HUES64 (cell line): Measurements from ENCODE around the gene PLA2R1.

Source experiments
- H3K27ac ChIP-seq: 2 replicates; pipeline ENCODE4 v1.7.0; 2013; ENCODE audit warnings: low read depth, low read length, inconsistent platforms
- H3K27me3 ChIP-seq: 2 replicates; pipeline ENCODE4 v1.6.1; 2013; ENCODE audit warnings: mild to moderate bottlenecking, low read length; ENCODE audit not compliant: insufficient read depth
- H3K36me3 ChIP-seq: 2 replicates; pipeline ENCODE4 v1.6.1; 2013; ENCODE audit warnings: mild to moderate bottlenecking, low read length; ENCODE audit not compliant: insufficient read depth
- H3K4me1 ChIP-seq: 2 replicates; pipeline ENCODE4 v1.6.1; 2013; ENCODE audit warnings: mild to moderate bottlenecking, low read length, moderate library complexity; ENCODE audit not compliant: insufficient read depth
- H3K4me3 ChIP-seq: 2 replicates; pipeline ENCODE4 v1.5.1; 2013; ENCODE audit warnings: mild to moderate bottlenecking, low read length, moderate library complexity
- H3K9ac ChIP-seq: 2 replicates; pipeline ENCODE4 v1.6.1; 2013; ENCODE audit warnings: mild to moderate bottlenecking, low read depth, low read length
- H3K9me3 ChIP-seq: 2 replicates; pipeline ENCODE4 v1.6.1; 2013; ENCODE audit warnings: low read depth, low read length; ENCODE audit not compliant: insufficient read depth
- WGBS: fragments of 150-250, 120-280 bp; methylation state at CpG from one replicate; pipeline ENCODE4 v1.1.7; 2013; ENCODE audit warnings: missing lambda C conversion rate; 5-methylcytosine and 5-hydroxymethylcytosine counted together

The PLA2R1 gene

DNA sequence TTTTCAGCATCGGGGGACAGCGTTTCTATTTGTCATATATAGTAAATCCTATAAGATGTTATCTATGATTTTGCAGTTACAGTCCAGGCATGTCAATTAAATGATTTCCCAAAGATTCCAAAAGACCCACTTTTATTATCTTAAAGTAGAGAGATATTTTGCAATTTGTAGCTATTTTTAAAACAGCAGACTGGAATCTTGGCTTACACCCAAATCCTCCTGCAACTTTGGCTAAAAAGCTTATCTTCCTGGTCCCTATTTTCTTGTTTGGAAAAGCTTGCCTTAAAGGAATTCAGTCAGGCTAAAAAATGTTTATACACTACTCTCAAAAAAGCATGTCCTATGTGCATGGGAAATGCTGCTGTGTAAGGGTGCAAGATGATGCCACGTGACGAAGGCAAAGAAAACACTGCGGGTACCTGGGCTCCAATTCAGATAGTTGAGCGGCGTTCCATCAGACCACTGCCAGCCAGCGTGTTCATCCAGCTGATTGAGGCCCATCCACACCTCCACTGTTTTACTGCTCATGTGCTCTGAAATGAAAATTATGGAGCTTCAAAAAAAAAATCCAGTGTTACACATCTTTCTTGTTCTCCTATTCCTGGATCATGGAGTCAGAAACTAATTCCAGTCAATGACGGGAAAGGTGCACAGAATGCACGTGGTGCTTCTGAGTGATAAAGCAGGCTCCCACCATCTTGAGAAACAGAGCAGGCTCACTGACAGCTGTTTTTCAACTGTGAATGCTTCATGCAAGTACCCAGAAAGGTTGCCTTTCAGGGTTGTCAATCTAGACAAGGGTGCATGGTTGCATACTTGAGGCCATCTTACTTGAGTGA is 33.8 kb downstream of the PLA2R1 start:
- no peaks in the 10 kb centered on the region for H3K4me1 ChIP-seq
- no peak overlapping the region for H3K27ac ChIP-seq
- no peaks in the 10 kb centered on the region for H3K27me3 ChIP-seq
- H3K4me3 ChIP-seq: no peak overlapping the region
- H3K9ac ChIP-seq: no peak overlapping the region
- H3K36me3 ChIP-seq: no peaks in the 10 kb centered on the region
- 94% methylated on average over 8 of the region's 10 CpGs for WGBS
- H3K9me3 ChIP-seq: no peaks in the 10 kb centered on the region

GRCh38 chr2:160022162-160022561 is 40.3 kb downstream of the PLA2R1 start:
- H3K4me1 ChIP-seq: no peaks in the 10 kb centered on the region
- 97% methylated on average over 1 of the region's 1 CpG for WGBS
- no peak overlapping the region for H3K9ac ChIP-seq
- H3K27me3 ChIP-seq: no peaks in the 10 kb centered on the region
- H3K4me3 ChIP-seq: no peak overlapping the region
- H3K36me3 ChIP-seq: no peaks in the 10 kb centered on the region
- H3K9me3 ChIP-seq: peaks cover 12% of the 10 kb centered on the region; the same call in 1 of the 2 replicates
- no peak overlapping the region for H3K27ac ChIP-seq

DNA sequence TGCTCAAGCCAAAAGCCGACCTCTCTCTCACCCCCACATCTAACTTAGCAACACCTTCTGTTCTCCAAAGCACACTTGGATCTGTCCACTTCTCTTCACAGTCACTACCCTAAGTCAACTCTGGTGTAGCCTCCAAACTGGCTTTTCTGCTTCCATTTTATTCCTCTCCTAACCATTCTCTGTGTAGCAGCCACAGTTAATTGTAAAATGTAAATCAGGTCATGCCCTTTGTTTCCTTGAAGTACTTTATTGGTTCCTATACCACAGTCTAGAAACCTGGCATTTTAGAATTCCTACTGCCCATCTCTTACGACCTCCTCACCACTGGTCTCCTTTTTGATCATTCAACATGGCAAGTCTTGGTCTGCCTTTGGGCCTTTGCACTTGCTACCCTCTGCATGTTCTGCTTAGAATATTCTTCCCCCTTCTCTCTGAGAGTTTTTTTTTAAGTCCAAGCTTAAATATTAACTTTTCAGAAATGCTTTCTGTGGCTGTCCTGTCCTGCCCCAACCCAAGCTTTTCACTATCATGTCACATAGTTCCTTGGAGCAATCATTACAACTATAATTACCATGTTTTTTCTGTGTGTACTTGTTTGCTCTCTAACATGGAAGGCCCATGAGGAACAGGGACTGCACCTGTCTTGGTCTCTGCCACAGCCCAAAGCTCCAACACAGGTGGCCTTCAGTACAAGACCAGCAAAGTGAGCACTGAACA is 42.9 kb downstream of the PLA2R1 start:
- no peak overlapping the region for H3K9ac ChIP-seq
- H3K27me3 ChIP-seq: no peaks in the 10 kb centered on the region
- WGBS: 85% methylated on average over 2 of the region's 2 CpGs
- H3K36me3 ChIP-seq: no peaks in the 10 kb centered on the region
- no peak overlapping the region for H3K27ac ChIP-seq
- peaks cover 12% of the 10 kb centered on the region; the same call in 1 of the 2 replicates for H3K9me3 ChIP-seq
- H3K4me1 ChIP-seq: no peaks in the 10 kb centered on the region
- no peak overlapping the region for H3K4me3 ChIP-seq

GRCh38 chr2:160015746-160016145 is 46.7 kb downstream of the PLA2R1 start:
- Histone ChIP-seq H3K27ac (no peak overlapping the region), H3K4me3 (no peak overlapping the region), H3K9ac (no peak overlapping the region), H3K36me3 (no peaks in the 10 kb centered on the region), H3K4me1 (no peaks in the 10 kb centered on the region), H3K9me3 (no peaks in the 10 kb centered on the region), H3K27me3 (no peaks in the 10 kb centered on the region)
- 96% methylated on average over 6 of the region's 6 CpGs for WGBS

- H3K27ac ChIP-seq: no peak overlapping the region
- no peak overlapping the region for H3K9ac ChIP-seq
- no peaks in the 10 kb centered on the region for H3K27me3 ChIP-seq
- H3K9me3 ChIP-seq: no peaks in the 10 kb centered on the region
- H3K4me1 ChIP-seq: no peaks in the 10 kb centered on the region
- H3K4me3 ChIP-seq: no peak overlapping the region
- no peaks in the 10 kb centered on the region for H3K36me3 ChIP-seq
- WGBS: 91% methylated on average over 2 of the region's 2 CpGs
Observed at GRCh38 chr2:160014227-160014626, 48.2 kb downstream of the PLA2R1 start.

- no peak overlapping the region for H3K9ac ChIP-seq
- no peaks in the 10 kb centered on the region for H3K36me3 ChIP-seq
- no peaks in the 10 kb centered on the region for H3K9me3 ChIP-seq
- no peaks in the 10 kb centered on the region for H3K27me3 ChIP-seq
- H3K4me3 ChIP-seq: no peak overlapping the region
- WGBS: 94% methylated on average over 5 of the region's 5 CpGs
- no peak overlapping the region for H3K27ac ChIP-seq
- no peaks in the 10 kb centered on the region for H3K4me1 ChIP-seq
Observed at GRCh38 chr2:160010361-160011145, 51.9 kb downstream of the PLA2R1 start.

- WGBS: 63% methylated on average over 5 of the region's 5 CpGs
- H3K27me3 ChIP-seq: no peaks in the 10 kb centered on the region
- no peaks in the 10 kb centered on the region for H3K4me1 ChIP-seq
- H3K27ac ChIP-seq: no peak overlapping the region
- no peaks in the 10 kb centered on the region for H3K36me3 ChIP-seq
- H3K4me3 ChIP-seq: no peak overlapping the region
- H3K9me3 ChIP-seq: no peaks in the 10 kb centered on the region
- no peak overlapping the region for H3K9ac ChIP-seq
Observed at GRCh38 chr2:160007111-160007510, 55.3 kb downstream of the PLA2R1 start.

DNA sequence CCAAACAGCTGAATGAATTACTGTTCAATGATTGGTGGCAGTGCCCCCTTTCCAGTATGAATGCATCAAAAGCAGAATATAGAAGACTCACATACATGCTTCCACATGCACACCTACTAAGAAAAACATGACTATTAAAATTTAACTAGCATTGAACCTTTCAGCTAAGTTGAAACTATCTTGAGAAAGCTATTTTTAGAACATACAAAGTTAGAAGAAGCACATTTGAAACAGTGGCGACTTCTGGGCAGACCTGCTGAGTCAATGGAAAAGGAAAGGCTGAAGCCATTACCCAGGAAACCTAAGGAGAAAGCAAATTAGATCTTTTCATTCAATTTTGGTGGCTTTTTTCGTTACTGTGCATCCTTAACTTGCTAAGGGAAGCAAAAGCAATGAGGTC is 55.9 kb downstream of the PLA2R1 start:
- 86% methylated on average over 2 of the region's 2 CpGs for WGBS
- H3K36me3 ChIP-seq: no peaks in the 10 kb centered on the region
- H3K9ac ChIP-seq: no peak overlapping the region
- H3K4me3 ChIP-seq: no peak overlapping the region
- H3K27me3 ChIP-seq: no peaks in the 10 kb centered on the region
- H3K27ac ChIP-seq: no peak overlapping the region
- no peaks in the 10 kb centered on the region for H3K4me1 ChIP-seq
- no peaks in the 10 kb centered on the region for H3K9me3 ChIP-seq

- Histone ChIP-seq H3K9me3 (no peaks in the 10 kb centered on the region), H3K9ac (no peak overlapping the region), H3K4me3 (no peak overlapping the region), H3K4me1 (no peaks in the 10 kb centered on the region), H3K27me3 (no peaks in the 10 kb centered on the region), H3K36me3 (no peaks in the 10 kb centered on the region), H3K27ac (no peak overlapping the region)
- WGBS: 97% methylated on average over 2 of the region's 3 CpGs
Observed at GRCh38 chr2:160005908-160006307, 56.5 kb downstream of the PLA2R1 start.

DNA sequence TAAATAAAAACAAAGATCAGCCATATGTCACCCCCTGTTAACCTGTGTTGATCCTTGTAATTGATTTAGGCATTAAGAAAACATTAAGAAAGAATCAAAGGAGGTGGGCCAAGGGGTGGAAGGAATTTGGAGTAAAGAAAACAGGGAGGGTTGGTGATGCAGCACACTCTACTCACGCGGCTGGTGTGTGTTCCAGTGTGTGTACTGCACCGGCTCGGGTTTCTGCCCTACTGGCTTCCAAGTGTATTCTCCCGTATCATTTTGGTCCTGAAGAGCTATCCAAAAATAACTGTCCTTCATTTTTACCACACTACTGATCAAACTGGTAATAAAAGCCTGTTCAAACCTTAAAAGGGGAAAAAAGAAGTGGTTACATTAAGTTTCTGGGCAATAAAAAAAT is 56.9 kb downstream of the PLA2R1 start:
- H3K9me3 ChIP-seq: peaks cover under 1% of the 10 kb centered on the region; the same call in 1 of the 2 replicates
- H3K9ac ChIP-seq: no peak overlapping the region
- no peaks in the 10 kb centered on the region for H3K36me3 ChIP-seq
- no peak overlapping the region for H3K27ac ChIP-seq
- WGBS: 90% methylated on average over 5 of the region's 5 CpGs
- H3K4me3 ChIP-seq: no peak overlapping the region
- H3K27me3 ChIP-seq: no peaks in the 10 kb centered on the region
- H3K4me1 ChIP-seq: no peaks in the 10 kb centered on the region

GRCh38 chr2:159998961-159999360 is 63.5 kb downstream of the PLA2R1 start:
- H3K36me3 ChIP-seq: no peaks in the 10 kb centered on the region
- H3K9ac ChIP-seq: no peak overlapping the region
- no peaks in the 10 kb centered on the region for H3K4me1 ChIP-seq
- H3K27ac ChIP-seq: no peak overlapping the region
- 98% methylated on average over 2 of the region's 3 CpGs for WGBS
- H3K27me3 ChIP-seq: no peaks in the 10 kb centered on the region
- peaks cover 16% of the 10 kb centered on the region for H3K9me3 ChIP-seq
- H3K4me3 ChIP-seq: no peak overlapping the region
